NCI-H69 (cell line): ENCODE data around the gene PITPNC1.
"Not testable (repeated sequence)": the region's sequence is repeated elsewhere in the genome, so short reads cannot be mapped to it uniquely, and the experiment has no call there.

Experiments used
- DNase-seq: peaks from one replicate; lab custom pipeline; 2025; lab: John Stamatoyannopoulos, UW

Gene PITPNC1

GRCh38 chr17:67651218-67651579, 274.1 kb downstream of the PITPNC1 start:
- not testable (repeated sequence) for DNase-seq

- peak; percentile 40 for DNase-seq
Measured at GRCh38 chr17:67652433-67652832, 275.4 kb downstream of the PITPNC1 start.

GRCh38 chr17:67655478-67656148, 278.5 kb downstream of the PITPNC1 start:
- DNase-seq, result no peak

- no peak for DNase-seq
Measured at GRCh38 chr17:67656494-67657203, 279.6 kb downstream of the PITPNC1 start.

- no peak for DNase-seq
Measured at GRCh38 chr17:67657596-67657995, 280.5 kb downstream of the PITPNC1 start.

DNA sequence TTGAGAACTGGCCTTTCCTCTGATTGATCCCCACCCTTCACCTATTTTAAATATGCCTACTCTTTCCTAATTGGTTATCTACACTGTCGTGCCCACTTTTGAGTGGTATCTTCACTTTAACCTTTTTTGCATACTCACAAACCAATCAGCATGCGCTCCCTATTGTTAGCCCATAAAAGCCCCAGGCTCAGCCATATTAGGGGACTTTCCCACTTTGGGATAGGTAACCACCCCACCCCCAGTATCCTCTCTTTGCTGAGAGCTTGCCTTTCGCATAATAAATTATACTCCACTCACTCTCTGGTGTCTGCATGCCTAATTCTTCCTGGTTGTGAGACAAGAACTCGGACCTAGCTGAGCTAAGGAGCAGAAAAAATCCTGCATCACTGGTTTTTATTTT, 281.2 kb downstream of the PITPNC1 start:
- DNase-seq, result no peak

- no peak for DNase-seq
Measured at GRCh38 chr17:67659028-67659427, 281.9 kb downstream of the PITPNC1 start.

DNA sequence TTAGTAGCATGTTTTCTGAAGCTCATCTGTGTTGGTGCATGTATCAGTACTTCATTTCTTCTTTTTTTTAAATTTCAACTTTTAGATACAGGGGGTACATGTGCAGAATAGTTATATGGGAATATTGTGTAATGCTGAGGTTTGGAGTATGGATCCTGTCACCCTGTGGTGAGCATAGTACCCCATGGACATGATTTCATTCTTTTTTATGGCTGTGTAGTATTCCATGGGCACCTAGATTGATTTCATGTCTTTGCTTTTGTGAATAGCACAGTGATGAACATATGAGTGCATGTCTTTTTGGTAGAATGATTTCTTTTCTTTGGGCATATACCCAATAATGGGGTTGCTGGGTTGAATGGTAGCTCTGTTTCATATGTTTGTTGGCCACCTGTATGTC, 285.6 kb downstream of the PITPNC1 start:
- no peak for DNase-seq

DNA sequence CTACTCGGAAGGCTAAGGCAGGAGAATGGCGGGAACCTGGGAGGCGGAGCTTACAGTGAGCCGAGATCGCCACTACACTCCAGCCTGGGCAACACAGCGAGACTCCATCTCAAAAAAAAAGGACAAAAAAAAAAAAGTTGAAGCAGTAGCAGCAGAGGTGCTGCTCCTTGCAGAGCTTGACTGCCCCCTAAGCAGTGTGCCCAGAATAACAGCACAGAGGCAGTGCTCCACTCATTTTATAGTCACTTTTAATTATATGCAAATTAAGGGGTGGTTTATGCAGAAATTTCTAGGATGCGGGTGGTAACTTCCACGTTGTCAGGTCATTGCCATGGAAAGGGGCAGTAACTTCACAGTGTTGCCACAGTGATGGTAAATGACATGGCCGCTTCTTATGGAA, 286.4 kb downstream of the PITPNC1 start:
- no peak for DNase-seq

GRCh38 chr17:67666028-67666427, 288.9 kb downstream of the PITPNC1 start:
- DNase-seq, result no peak

DNA sequence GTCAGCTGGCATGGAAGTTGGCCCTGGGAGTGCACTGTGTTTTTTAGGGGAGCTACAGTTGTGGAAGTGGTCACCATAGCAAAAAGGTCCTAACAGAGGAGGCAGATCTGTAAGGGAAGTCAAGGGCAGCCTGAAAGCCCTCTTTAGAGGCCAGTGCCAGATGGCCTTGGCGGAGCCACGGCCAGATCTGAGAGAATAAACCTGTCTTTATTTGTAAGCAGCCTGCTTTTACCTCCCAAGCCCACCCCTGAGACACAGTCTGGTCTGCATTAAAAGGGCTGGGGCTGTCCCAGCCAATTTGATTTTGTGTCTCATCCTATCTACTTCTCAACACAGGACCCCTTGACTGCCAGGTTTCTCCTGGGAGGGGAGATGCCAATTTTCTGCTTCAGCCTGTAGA, 289.6 kb downstream of the PITPNC1 start:
- DNase-seq, result no peak

DNA sequence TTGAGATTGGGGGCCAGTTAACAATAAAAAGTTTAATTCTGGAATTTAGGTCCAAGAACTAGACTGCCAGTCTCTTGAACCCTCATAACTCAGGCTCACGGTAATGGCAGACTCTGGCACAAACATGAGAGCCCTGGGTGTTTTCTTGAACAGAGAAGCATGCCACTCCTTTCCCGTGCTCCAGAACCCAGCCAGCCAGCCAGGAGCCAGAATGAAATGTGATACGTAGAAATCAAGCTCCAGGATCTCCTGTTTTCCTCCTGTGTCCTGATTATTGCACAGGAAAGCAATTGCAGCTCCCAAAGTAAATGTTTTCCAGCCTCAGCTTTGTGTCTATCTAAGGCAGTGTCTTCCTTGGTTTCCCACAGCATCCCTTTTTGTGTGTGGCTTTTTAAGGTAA, 294.4 kb downstream of the PITPNC1 start:
- peak; percentile 77 for DNase-seq

DNA sequence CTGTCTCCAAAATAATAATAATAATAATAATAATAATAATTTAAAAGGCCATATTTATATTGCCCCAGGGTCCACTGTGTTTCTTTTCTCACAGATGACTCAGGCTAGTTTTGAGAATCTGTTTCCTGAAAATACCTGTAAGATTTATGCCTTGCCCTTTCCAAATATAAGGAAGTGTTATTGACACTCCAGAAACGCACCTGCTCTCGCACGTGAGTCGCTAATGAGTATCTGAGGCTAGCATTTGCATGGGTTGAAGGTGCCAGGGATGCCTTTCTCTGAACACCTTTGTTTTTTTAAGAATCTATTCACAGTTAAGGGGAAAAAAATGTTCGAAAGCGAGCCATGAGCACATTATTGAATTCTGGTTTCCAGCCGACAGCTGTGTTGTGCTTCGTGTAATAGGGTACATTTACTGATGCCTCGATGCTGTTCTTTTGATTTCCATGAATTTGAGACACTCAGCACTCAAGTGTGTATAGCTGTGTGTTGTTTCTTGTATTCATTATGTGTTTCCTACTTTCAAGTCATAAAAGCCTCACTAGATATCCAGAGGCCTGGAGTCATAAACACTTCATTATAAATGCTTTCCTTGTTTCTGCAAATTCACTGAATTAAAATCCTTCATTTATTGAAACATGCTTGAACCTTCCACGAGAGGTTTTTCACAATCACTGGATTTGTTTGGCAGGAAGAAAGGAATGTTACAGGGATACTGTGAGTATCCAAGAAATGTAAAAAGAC, 295.7 kb downstream of the PITPNC1 start:
- peak; percentile 69 for DNase-seq

DNA sequence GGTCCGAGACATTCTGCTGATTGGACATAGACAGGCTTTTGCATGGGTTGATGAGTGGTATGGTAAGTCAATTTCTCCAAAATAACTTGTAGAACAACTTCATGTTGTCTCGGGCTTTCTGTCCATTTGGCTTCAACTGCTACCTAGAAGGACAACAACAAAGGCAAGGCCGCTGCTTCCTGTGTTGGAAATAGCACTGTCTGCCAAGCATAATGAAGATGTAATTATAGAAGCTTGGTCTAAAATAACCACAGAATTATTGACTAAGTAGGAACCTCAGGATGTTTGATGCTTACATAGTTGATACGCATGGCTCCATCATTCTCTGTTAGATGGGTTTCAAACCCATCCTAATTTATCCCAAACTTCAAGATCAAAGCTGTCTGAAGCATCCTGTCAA, 298.4 kb downstream of the PITPNC1 start:
- peak; percentile 24 for DNase-seq

GRCh38 chr17:67676305-67676704, 299.2 kb downstream of the PITPNC1 start:
- no peak for DNase-seq

DNA sequence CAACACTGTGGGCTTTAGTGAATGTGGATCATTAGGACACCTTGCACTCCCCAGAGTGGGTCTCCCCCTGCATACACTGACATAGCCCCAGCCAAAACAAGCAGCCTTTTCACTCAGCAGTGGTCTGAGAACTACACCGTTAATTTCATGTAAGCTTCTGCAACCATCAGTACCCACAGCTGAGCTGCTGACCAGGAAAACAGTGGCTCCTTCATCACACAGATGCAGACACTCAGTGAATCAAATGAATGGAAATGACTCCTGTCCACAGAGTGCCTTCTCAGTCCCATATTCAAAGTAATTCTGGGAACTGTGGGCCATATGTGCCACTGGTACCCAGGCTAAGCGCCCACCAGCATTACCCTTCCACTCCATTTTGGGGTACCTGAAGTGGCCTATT, 301.3 kb downstream of the PITPNC1 start:
- no peak for DNase-seq

- no peak for DNase-seq
Measured at GRCh38 chr17:67679225-67679624, 302.1 kb downstream of the PITPNC1 start.

GRCh38 chr17:67679721-67680120, 302.6 kb downstream of the PITPNC1 start:
- DNase-seq, result no peak

- DNase-seq, result peak; percentile 58
Measured at GRCh38 chr17:67680445-67681224, 303.6 kb downstream of the PITPNC1 start.

DNA sequence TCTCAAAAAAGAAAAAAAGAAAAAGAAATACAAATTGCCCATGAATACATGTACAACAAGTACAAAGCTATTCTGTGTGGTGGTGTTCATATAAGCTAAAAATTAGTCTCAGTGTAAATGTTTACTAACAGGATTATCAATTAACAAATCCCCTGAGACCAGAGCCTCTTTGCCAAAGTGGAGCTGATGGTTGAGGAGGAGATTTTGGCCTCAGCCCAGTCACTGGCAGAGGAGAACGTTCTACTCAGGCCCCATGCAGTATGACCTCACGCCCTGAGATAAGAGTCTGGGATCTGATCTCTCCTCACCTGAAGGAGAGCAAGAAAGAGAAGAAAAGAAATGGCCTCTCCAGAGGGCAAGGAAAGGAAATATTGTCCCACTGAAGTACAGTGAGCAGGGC, 305.1 kb downstream of the PITPNC1 start:
- peak; percentile 48 for DNase-seq

DNA sequence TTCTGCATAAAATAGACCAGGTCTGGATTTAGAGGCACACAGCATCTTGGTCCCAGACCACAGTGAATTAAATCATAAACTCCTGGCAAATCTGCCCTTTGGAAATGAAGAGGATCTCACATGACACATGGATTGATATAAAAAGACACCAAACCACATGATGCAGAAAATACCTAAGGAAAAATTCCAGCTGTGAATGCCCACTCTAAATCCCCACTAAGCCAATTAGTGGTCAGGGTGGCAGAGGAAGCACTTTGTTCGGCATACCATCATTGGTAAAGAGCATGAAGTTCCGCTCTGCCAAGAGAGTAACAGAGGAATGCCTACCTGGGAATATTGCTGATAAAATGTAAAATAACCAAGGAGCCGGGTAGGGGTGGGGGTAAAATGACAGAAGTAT, 308.3 kb downstream of the PITPNC1 start:
- DNase-seq, result no peak

- no peak for DNase-seq
Measured at GRCh38 chr17:67686241-67686640, 309.2 kb downstream of the PITPNC1 start.
